ENCODE data around the gene FAM171A1. TPM values are rescaled to one million over a fixed set of nuclear protein-coding genes. Genes with fewer than 3 reads are reported as not detected.
"Not testable (repeated sequence)": the region's sequence is repeated elsewhere in the genome, so short reads cannot be mapped to it uniquely, and the experiment has no call there.

Gene FAM171A1
- total RNA-seq, 1 experiment from 2014 or later: 27.3 TPM

GRCh38 chr10:15230257-15230656 is 140.8 kb downstream of the FAM171A1 start:
- H3K9me3 ChIP-seq: no peaks in the 10 kb centered on the region
- DNase-seq: no peak

DNA sequence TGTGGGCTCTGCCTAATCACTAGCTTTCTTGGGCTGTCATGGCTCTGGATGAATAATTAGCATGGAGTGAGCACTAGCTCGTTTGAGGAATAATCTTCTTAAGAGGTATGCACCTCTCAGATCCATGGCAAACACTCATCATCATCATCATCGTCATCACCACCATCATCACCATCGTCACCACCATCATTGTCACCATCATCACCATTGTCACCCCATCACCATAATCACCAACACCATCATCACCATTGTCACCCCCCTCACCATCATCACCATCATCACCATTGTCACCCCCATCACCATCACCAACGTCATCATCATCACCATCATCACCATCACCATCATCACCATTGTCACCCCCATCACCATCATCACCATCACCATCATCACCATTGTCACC is 141.8 kb downstream of the FAM171A1 start:
- H3K9me3 ChIP-seq: 0 out of 2 replicates have a peak, but pooled peaks cover 3% of the 10 kb centered on the region
- no peak overlapping the region for H3K4me3 ChIP-seq
- H3K27me3 ChIP-seq: no peaks in the 10 kb centered on the region
- H3K36me3 ChIP-seq: peaks cover 16% of the 10 kb centered on the region
- DNase-seq: no peak

More at GRCh38 chr10:15230257-15230656, 140.8 kb downstream of the FAM171A1 start:
- Histone ChIP-seq H3K4me3 (no peak overlapping the region), H3K36me3 (peaks cover 6% of the 10 kb centered on the region), H3K27me3 (no peaks in the 10 kb centered on the region)

DNA sequence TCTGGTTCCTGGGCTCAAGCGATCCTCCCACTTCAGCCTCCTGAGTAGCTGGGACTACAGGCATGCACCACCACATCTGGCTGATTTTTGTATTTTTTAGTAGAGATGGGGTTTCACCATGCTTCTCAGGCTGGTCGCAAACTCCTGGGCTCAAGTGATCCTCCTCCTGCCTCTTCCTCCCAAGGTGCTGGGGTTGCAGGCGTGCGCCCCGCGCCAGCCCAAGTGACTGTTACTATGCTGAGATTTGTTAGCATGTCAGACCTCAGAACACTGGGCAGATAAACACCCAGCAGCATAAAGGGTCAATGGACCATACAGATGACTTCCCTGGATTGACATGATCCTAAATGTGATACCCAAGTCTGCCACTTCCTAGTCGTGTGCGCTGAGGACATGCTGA is 142.7 kb downstream of the FAM171A1 start:
- no peak for DNase-seq
- Histone ChIP-seq H3K4me3 (no peak overlapping the region), H3K36me3 (peaks cover 16% of the 10 kb centered on the region), H3K27me3 (no peaks in the 10 kb centered on the region), H3K9me3 (0 out of 2 replicates have a peak, but pooled peaks cover 3% of the 10 kb centered on the region)

DNA sequence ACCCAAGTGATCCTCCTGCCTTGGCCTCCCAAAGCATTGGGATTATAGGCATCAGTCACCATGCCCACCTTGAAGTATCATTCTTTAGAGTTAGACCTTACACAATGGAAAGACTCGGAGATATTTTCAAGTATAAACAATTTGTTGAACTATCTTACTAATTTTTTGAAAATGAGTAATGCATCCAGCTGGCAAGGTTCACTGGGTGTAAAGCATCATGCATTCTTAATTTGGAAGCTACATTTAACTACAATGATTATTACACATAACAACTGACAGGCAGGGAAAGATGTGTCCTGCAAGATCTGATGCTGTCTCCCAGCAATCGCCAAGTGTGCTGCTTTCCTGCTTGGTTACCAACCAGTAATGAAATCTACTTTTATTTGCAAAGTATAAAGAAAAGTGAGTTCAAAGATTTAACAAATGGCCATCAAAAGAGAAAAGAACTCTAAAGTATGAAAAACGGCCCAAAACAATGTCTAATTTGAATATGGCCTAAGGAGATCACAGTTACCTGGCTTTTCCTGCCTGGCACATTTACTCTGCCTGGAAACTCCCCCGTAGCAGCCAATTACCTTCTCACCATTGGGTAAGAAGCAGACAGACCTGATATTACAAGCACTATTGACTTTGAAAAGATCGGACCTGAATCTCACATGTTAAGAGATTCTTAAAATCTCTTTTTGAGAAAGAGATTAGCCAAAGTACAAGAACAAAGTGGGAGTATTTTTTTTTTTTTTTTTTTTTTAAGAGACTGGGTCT is 143.3 kb downstream of the FAM171A1 start:
- peak; percentile 8 for DNase-seq
- Histone ChIP-seq H3K4me3 (no peak overlapping the region), H3K9me3 (0 out of 2 replicates have a peak, but pooled peaks cover 3% of the 10 kb centered on the region), H3K27me3 (no peaks in the 10 kb centered on the region), H3K36me3 (peaks cover 16% of the 10 kb centered on the region)

DNA sequence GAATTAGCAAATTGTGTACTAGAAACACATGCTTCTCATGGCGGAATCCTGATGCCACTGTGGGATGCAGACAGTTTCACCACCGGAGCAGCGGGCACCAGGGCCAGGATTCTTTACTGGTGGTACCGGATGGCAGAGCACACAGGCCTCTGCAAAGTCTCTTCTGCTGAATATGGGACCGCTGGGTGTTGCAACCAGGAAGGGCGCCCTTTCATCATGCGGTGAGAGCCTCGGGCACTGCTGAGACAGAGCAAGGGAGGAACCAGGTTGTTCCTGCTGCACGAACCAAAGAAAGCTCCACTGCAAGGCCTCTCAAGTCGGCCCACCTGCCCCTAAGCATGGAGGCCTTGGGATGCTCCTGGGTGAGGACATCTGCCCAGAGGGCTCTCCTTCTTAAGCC is 145.6 kb downstream of the FAM171A1 start:
- DNase-seq: no peak
- Histone ChIP-seq H3K9me3 (0 out of 2 replicates have a peak, but pooled peaks cover 3% of the 10 kb centered on the region), H3K27me3 (no peaks in the 10 kb centered on the region), H3K4me3 (no peak overlapping the region), H3K36me3 (peaks cover 12% of the 10 kb centered on the region)

GRCh38 chr10:15224948-15225347 is 146.1 kb downstream of the FAM171A1 start:
- no peaks in the 10 kb centered on the region for H3K27me3 ChIP-seq
- H3K36me3 ChIP-seq: peaks cover 15% of the 10 kb centered on the region
- 0 out of 2 replicates have a peak, but pooled peaks cover 3% of the 10 kb centered on the region for H3K9me3 ChIP-seq
- H3K4me3 ChIP-seq: no peak overlapping the region
- DNase-seq: no peak

- no peaks in the 10 kb centered on the region for H3K27me3 ChIP-seq
- H3K36me3 ChIP-seq: peaks cover 28% of the 10 kb centered on the region
- H3K4me3 ChIP-seq: no peak overlapping the region
- peak; percentile 48 for DNase-seq
- 0 out of 2 replicates have a peak, but pooled peaks cover 3% of the 10 kb centered on the region for H3K9me3 ChIP-seq
These were observed 147.9 kb downstream of the FAM171A1 start for GRCh38 chr10:15223174-15223573.

DNA sequence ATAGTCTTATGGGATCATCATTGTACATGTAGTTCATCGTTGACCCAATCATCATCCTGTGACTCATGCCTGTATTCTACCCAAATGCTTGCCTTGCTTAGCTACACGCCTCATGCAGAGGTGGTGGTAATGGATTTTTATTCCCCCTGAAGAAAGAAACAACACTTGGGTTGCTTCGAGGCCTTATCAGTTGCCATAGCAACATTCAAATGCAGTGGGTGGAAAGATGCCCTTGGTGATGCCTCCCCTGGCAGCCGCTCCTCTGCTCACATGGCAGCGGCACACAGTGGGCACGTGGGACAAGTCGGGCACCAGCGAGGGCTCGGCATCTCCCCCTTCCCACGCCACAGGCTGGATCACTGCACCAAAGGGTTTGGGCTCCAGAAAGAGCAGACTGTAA is 148.6 kb downstream of the FAM171A1 start:
- peaks cover 28% of the 10 kb centered on the region for H3K36me3 ChIP-seq
- DNase-seq: no peak

DNA sequence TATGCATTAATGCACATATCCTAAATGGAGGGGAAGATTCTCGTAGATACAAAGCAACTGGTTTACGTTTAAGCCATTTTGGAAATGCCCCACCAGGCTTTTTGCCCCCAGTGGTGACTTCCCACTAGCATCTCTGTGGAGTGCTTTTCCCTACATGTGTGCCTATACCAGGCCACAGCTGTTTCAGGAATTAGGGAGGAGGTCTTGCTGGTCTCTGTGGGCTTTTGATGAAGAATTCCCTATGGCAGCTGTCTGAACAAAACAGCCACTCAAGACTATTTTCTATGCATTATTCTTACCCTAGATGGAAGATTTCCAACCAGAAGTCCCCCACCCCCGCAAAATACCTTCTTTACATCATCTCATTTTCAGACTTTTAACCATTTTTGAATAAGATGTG is 150.6 kb downstream of the FAM171A1 start:
- Histone ChIP-seq H3K36me3 (peaks cover 30% of the 10 kb centered on the region), H3K27me3 (no peaks in the 10 kb centered on the region)
- DNase-seq: no peak

More for the DNA sequence above, 148.6 kb downstream of the FAM171A1 start:
- no peak overlapping the region for H3K4me3 ChIP-seq
- H3K9me3 ChIP-seq: 0 out of 2 replicates have a peak, but pooled peaks cover 3% of the 10 kb centered on the region
- no peaks in the 10 kb centered on the region for H3K27me3 ChIP-seq

DNA sequence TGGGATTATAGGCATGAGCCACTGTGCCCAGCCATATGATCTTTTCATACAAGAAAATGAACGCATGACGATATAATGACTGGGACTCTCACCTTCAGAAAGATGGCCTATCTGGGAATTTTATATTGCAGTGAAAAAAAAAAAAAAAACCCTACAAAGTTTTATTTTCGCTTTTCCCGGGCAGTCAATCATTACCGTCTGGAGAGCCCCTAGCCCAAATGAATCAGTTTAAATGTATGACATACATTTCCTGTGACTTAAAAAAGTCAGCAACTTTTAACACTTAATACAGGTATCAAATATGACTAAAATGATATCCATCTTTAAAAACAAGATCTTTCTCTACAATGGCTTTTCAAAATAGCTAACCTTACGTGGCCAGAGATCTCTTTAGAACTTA is 154.4 kb downstream of the FAM171A1 start:
- Histone ChIP-seq H3K36me3 (peaks cover 46% of the 10 kb centered on the region), H3K27me3 (no peaks in the 10 kb centered on the region)
- no peak for DNase-seq

More for the DNA sequence above, 150.6 kb downstream of the FAM171A1 start:
- H3K4me3 ChIP-seq: no peak overlapping the region
- H3K9me3 ChIP-seq: 0 out of 2 replicates have a peak, but pooled peaks cover 3% of the 10 kb centered on the region

GRCh38 chr10:15214237-15214636 is 156.9 kb downstream of the FAM171A1 start:
- Histone ChIP-seq H3K9me3 (no peaks in the 10 kb centered on the region), H3K4me3 (no peak overlapping the region), H3K36me3 (peaks cover 48% of the 10 kb centered on the region), H3K27me3 (no peaks in the 10 kb centered on the region)
- DNase-seq: no peak

More for the DNA sequence above, 154.4 kb downstream of the FAM171A1 start:
- Histone ChIP-seq H3K4me3 (no peak overlapping the region), H3K9me3 (no peaks in the 10 kb centered on the region)

- no peak for DNase-seq
- Histone ChIP-seq H3K4me3 (no peak overlapping the region), H3K36me3 (peaks cover 43% of the 10 kb centered on the region), H3K9me3 (no peaks in the 10 kb centered on the region), H3K27me3 (no peaks in the 10 kb centered on the region)
These were observed 157.6 kb downstream of the FAM171A1 start for GRCh38 chr10:15213461-15213861.

- Histone ChIP-seq H3K4me3 (no peak overlapping the region), H3K36me3 (peaks cover 49% of the 10 kb centered on the region), H3K9me3 (no peaks in the 10 kb centered on the region), H3K27me3 (no peaks in the 10 kb centered on the region)
- peak; percentile 50 for DNase-seq
These were observed 159.6 kb downstream of the FAM171A1 start for GRCh38 chr10:15211464-15211979.

DNA sequence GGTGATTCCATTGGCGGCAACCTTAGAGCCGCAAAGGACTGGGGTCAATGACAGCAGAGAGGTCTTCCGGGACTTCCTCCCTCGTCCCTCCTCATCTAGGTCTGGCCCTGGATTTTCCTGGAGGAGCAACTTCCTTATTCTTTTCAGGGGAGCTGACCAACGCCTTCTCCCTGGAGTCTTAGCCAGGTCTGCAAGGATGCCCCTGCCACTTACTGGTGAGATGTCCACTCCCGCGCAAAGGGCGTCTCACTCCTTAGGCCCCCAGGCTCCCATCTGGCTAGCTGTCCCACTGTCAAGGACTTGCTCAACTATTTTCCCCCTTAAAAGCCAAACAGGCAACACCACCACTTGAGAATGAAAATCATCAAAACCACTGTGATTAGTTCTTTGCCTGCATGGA is 160.6 kb downstream of the FAM171A1 start:
- no peaks in the 10 kb centered on the region for H3K27me3 ChIP-seq
- no peak overlapping the region for H3K4me3 ChIP-seq
- peaks cover 50% of the 10 kb centered on the region for H3K36me3 ChIP-seq
- no peaks in the 10 kb centered on the region for H3K9me3 ChIP-seq
- DNase-seq: no peak

- peaks cover 48% of the 10 kb centered on the region for H3K36me3 ChIP-seq
- no peak overlapping the region for H3K4me3 ChIP-seq
- no peaks in the 10 kb centered on the region for H3K27me3 ChIP-seq
- H3K9me3 ChIP-seq: no peaks in the 10 kb centered on the region
- peak; percentile 72 for DNase-seq
These were observed 161.1 kb downstream of the FAM171A1 start for GRCh38 chr10:15209827-15210509.

DNA sequence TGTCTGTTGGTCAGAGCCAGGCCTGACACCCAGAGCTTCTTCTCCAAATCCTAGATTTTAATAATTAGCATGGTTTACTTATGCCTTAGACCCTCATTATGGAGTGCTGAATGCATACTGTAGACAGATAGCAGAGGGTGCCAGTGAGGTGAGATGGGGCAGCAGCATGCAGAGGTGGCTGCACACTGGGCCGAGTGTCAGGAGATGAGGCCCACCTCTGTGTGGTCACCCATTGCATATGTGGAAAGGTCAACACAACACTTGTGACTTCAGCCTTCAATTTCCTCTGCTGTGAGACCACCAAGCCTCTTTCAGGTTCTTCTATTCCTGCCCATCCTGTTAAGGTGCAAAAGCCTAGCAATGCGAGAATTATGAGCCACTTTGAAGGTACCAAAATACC is 162.9 kb downstream of the FAM171A1 start:
- H3K36me3 ChIP-seq: peaks cover 34% of the 10 kb centered on the region
- H3K27me3 ChIP-seq: no peaks in the 10 kb centered on the region
- no peak for DNase-seq
- H3K4me3 ChIP-seq: no peak overlapping the region
- H3K9me3 ChIP-seq: no peaks in the 10 kb centered on the region

- not testable (repeated sequence) for H3K27me3 ChIP-seq, H3K9me3 ChIP-seq, DNase-seq, H3K4me3 ChIP-seq
- H3K36me3 ChIP-seq: peaks cover 26% of the 10 kb centered on the region
These were observed 163.7 kb downstream of the FAM171A1 start for GRCh38 chr10:15207410-15207809.

Data from MG63 (cell line).